GM21576 (cell line): Measurements from ENCODE around the gene COX19.

Experiments used
- ATAC-seq: cut with Tn5 transposase; IDR thresholded peaks from one replicate; pipeline ENCODE4 v1.9.1; 2021; ENCODE audit warnings: mild to moderate bottlenecking, moderate library complexity; ENCODE audit not compliant: unreplicated experiment

COX19 gene

DNA sequence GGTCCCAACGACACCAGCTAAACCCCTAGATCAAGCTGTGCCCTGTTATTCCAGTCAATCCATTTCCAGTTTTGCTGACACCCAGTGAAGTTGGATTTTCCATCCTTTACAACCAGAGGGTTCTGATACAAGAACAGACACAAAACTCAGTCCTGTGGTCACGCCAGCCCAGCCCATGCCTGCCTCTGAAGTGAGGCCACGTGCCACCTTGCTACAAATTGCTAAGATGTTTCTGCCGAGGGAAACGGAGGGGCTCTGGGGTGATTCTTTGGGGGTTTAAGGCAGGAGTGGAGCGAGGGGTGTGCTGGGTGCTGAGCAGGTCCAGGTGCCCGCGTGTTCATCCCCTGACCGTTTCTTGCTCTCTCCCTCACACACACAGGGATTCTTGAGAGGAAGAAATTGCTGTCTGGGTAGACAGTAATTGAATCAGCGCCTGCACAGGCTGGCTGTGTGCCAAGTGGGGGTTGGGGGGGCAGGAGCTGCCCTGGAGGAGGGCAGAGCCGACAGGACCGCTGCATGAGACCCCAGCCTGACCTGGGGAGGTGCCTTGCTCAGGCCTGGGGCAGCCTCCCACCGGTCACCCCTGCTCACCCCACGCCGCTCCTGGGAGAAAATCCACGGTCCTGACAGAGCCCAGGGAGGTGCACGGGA, 58.9 kb downstream of the COX19 start:
- ATAC-seq = no peak
